RWPE2 (cell line): Measurements from ENCODE around the gene EDN2.

ENCODE experiments used
- ATAC-seq: fragments of 200-7000 bp; cut with Tn5 transposase; 3 replicates; pipeline ENCODE4 v1.9.1; 2021; ENCODE audit warnings: low read depth
- DNase-seq: peaks from one replicate; pipeline ENCODE4 v3.0.0-alpha.2; 2020; ENCODE audit warnings: low spot score
- H3K27ac ChIP-seq: fragments of 450-650 bp; 2 replicates; pipeline ENCODE4 v1.5.1; 2017; ENCODE audit warnings: mild to moderate bottlenecking; ENCODE audit not compliant: poor library complexity, severe bottlenecking
- H3K27me3 ChIP-seq: fragments of 250-450 bp; sonication (Bioruptor Pico); 2 replicates; pipeline ENCODE4 v1.5.1; 2021; ENCODE audit warnings: mild to moderate bottlenecking, moderate library complexity; ENCODE audit not compliant: insufficient read depth, poor library complexity, severe bottlenecking
- H3K36me3 ChIP-seq: fragments of 250-450 bp; sonication (Bioruptor Pico); 2 replicates; pipeline ENCODE4 v1.5.1; 2020; ENCODE audit warnings: low read depth, mild to moderate bottlenecking, moderate library complexity
- H3K4me1 ChIP-seq: fragments of 250-450 bp; sonication (Bioruptor Pico); 2 replicates; pipeline ENCODE4 v1.5.1; 2021; ENCODE audit warnings: mild to moderate bottlenecking, moderate library complexity; ENCODE audit not compliant: insufficient read depth, poor library complexity, severe bottlenecking
- H3K4me3 ChIP-seq: fragments of 250-450 bp; sonication (Bioruptor Pico); 2 replicates; pipeline ENCODE4 v1.5.1; 2021; ENCODE audit warnings: mild to moderate bottlenecking, moderate library complexity; ENCODE audit not compliant: severe bottlenecking
- H3K9me3 ChIP-seq: fragments of 250-450 bp; sonication (Bioruptor Pico); 2 replicates; pipeline ENCODE4 v1.5.1; 2021; ENCODE audit warnings: mild to moderate bottlenecking, moderate library complexity; ENCODE audit not compliant: severe bottlenecking
- CTCF ChIP-seq: fragments of 450-650 bp; IDR thresholded peaks from one replicate; pipeline ENCODE4 v1.5.1; 2017; ENCODE audit warnings: mild to moderate bottlenecking, moderate library complexity; ENCODE audit not compliant: poor library complexity, severe bottlenecking

Gene EDN2

GRCh38 chr1:41447995-41448770 lies 36.3 kb downstream of the EDN2 start:
- DNase-seq (no peak), ATAC-seq (no peak; the same call in 2 of the 3 replicates)
- Histone ChIP-seq H3K36me3 (no peaks in the 10 kb centered on the region), H3K4me1 (no peaks in the 10 kb centered on the region), H3K27me3 (no peaks in the 10 kb centered on the region), H3K9me3 (no peaks in the 10 kb centered on the region), H3K27ac (no peak overlapping the region), H3K4me3 (no peak overlapping the region)
- TF ChIP-seq CTCF = no peak

DNA sequence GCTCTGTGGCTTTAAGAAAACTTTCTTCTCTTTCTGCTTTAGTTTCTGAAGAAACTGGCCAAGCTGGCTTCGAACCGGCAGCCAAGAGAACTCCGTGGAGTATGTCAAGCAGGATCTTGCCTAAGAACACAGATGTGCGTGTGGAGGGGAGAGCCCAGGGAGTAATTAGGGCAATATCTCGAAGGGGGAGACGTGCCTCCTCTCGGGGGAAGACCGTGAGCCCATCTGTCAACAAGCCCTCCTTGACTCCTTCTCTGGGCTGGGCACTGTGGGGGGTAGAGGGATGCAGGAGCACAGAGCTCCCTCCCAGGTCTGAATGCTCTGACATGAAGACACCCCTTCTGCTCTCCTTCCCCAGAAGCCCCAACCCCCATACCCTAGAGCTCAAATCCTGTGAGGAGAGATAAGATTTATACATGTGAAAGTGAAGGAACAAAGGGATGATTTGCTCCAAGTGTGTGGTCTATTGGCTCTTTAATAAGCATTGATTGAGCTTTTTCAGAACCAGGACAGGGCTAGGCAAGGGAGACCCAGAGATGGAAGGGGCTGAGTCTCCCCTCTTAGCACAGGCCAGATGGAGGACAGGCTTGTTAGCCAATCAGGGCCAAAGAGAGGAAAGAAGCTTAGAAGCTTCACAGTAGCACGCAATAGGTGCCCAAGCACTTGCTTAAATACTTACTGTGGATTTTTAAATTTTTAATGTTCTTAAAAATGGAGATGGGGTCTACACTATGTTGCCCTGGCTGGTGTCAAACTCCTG lies 37.5 kb downstream of the EDN2 start:
- ATAC-seq (no peak), DNase-seq (no peak)
- Histone ChIP-seq H3K27ac (no peak overlapping the region), H3K36me3 (no peaks in the 10 kb centered on the region), H3K4me1 (no peaks in the 10 kb centered on the region), H3K27me3 (no peaks in the 10 kb centered on the region), H3K9me3 (no peaks in the 10 kb centered on the region), H3K4me3 (no peak overlapping the region)
- no peak for TF ChIP-seq CTCF

DNA sequence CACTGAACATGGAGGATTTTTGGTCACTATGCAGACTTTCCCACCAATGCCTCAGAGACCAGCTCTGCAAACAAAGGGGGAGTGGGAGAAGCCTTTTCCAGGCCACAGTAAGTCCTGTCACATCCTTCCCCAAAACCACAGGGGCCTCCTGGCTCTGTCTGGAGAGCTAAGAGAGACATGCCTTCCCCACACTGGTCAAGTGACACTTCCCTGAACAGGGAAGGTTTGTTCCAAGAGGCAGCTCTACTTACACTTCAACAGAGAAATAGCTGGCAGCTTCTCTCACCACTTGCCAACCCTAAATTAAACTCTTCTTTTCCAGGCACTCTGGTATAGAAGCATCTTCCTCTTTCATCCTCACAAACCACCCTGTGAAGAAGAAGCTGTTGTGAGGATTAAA lies 39.7 kb downstream of the EDN2 start:
- no peaks in the 10 kb centered on the region for H3K4me1 ChIP-seq
- TF ChIP-seq CTCF = no peak
- H3K27me3 ChIP-seq = no peaks in the 10 kb centered on the region
- no peak overlapping the region for H3K27ac ChIP-seq
- no peak overlapping the region for H3K4me3 ChIP-seq
- DNase-seq = no peak
- H3K36me3 ChIP-seq = no peaks in the 10 kb centered on the region
- ATAC-seq = no peak
- H3K9me3 ChIP-seq = no peaks in the 10 kb centered on the region

GRCh38 chr1:41444246-41444645 lies 40.2 kb downstream of the EDN2 start:
- Histone ChIP-seq H3K4me3 (no peak overlapping the region), H3K27me3 (no peaks in the 10 kb centered on the region), H3K27ac (no peak overlapping the region), H3K4me1 (no peaks in the 10 kb centered on the region), H3K36me3 (no peaks in the 10 kb centered on the region), H3K9me3 (no peaks in the 10 kb centered on the region)
- TF ChIP-seq CTCF = peak; percentile 14
- no peak for ATAC-seq
- no peak for DNase-seq
